HCT116 (cell line): Measurements from ENCODE around the gene TOMM22. TPM values are rescaled to one million over a fixed set of nuclear protein-coding genes. Genes with fewer than 3 reads are reported as not detected.

ENCODE experiments used
- ATAC-seq: fragments of 200-7000 bp; cut with Tn5 transposase; 2 replicates; pipeline ENCODE4 v1.9.1; 2020; ENCODE audit warnings: mild to moderate bottlenecking, moderate library complexity
- BruUV-seq: library from RNA; stranded (reverse); fragments of 400-500 nt; replicated peaks from 2 replicates; lab custom pipeline; 2021; lab: Mats Ljungman, UMichigan
- CTCF ChIA-PET: fragments of 300-600 bp; sonication (Branson Sonifier 250); formaldehyde crosslinking; loops from one replicate; lab custom pipeline; 2021; ENCODE audit warnings: antibody characterized with exemption; lab: Charles Lee
- POLR2A ChIA-PET: fragments of 300-600, 350-600 bp; sonication (Branson Sonifier 250); formaldehyde crosslinking; loops from one replicate; lab custom pipeline; 2021; ENCODE audit warnings: antibody characterized with exemption; lab: Charles Lee
- RAD21 ChIA-PET, 2 experiments: fragments of 300-600 bp; sonication (Branson Sonifier 250); formaldehyde crosslinking; loops; one replicate each; lab custom pipeline; 2023; ENCODE audit warnings: low total read pairs in 2 of 2; ENCODE audit not compliant: uncharacterized antibody in 2 of 2, unreplicated experiment in 2 of 2, low non-redundant PET in 1 of 2; lab: Charles Lee
- DNase-seq: peaks from one replicate; pipeline ENCODE4 v3.0.0-alpha.2; 2010; ENCODE audit warnings: low read depth, low spot score
- H2AFZ ChIP-seq: fragments of 200-600 bp; shearing (Covaris generic), sonication (generic); 2 replicates; pipeline ENCODE4 v1.6.1; 2017; ENCODE audit warnings: low read depth, mixed run types, mixed read lengths, antibody characterized with exemption, low read length; ENCODE audit not compliant: poor library complexity, severe bottlenecking
- H3K27ac ChIP-seq: 2 replicates; pipeline ENCODE4 v1.5.1; 2012; ENCODE audit warnings: low read depth, low read length
- H3K27me3 ChIP-seq: fragments of 200-600 bp; sonication (generic); 2 replicates; pipeline ENCODE4 v1.6.1; 2016; ENCODE audit warnings: mixed run types, low read length, mixed read lengths; ENCODE audit not compliant: insufficient read depth
- H3K36me3 ChIP-seq, 2 experiments: fragments of 200-500 bp in 1 of 2; fragments of 200-600 bp in 1 of 2; sonication (Bioruptor generic) in 1 of 2; sonication (generic) in 1 of 2; 2 replicates each; pipeline versions ENCODE4 v1.5.1 to v1.6.1; 2014 to 2016; ENCODE audit warnings: low read length in 2 of 2, inconsistent platforms in 1 of 2, mixed read lengths in 1 of 2, mixed run types in 1 of 2; ENCODE audit not compliant: insufficient read depth in 2 of 2, control insufficient read depth in 1 of 2
- H3K4me1 ChIP-seq, 2 experiments: fragments of 200-600 bp in 1 of 2; sonication (generic) in 1 of 2; 2 replicates each; pipeline versions ENCODE4 v1.5.1 to v1.6.1; 2012 to 2017; ENCODE audit warnings: low read length in 2 of 2, inconsistent platforms in 1 of 2, mild to moderate bottlenecking in 1 of 2, mixed read lengths in 1 of 2, mixed run types in 1 of 2, moderate library complexity in 1 of 2; ENCODE audit not compliant: insufficient read depth in 2 of 2, control insufficient read depth in 1 of 2
- H3K4me2 ChIP-seq: fragments of 200-600 bp; sonication (generic); 2 replicates; pipeline ENCODE4 v1.6.1; 2017; ENCODE audit warnings: mixed run types, low read length, mixed read lengths
- H3K4me3 ChIP-seq, 2 experiments: fragments of 200-600 bp in 1 of 2; sonication (generic) in 1 of 2; replicated peaks in 1 of 2; 2 replicates each; pipeline ENCODE4 v1.5.1; 2011 to 2016; ENCODE audit warnings: low read length in 2 of 2, control low read depth in 1 of 2, low read depth in 1 of 2, mild to moderate bottlenecking in 1 of 2, mixed read lengths in 1 of 2, mixed run types in 1 of 2
- H3K79me2 ChIP-seq: fragments of 200-600 bp; sonication (generic); 2 replicates; pipeline ENCODE4 v1.6.1; 2017; ENCODE audit warnings: mild to moderate bottlenecking, mixed run types, low read length, moderate library complexity, mixed read lengths; ENCODE audit not compliant: insufficient read depth
- H3K9ac ChIP-seq: fragments of 200-600 bp; sonication (generic); 2 replicates; pipeline ENCODE4 v1.6.1; 2016; ENCODE audit warnings: low read length, mixed read lengths
- H3K9me2 ChIP-seq: fragments of 200-600 bp; sonication (generic), shearing (Covaris generic); 2 replicates; pipeline ENCODE4 v1.6.1; 2017; ENCODE audit warnings: mixed run types, mild to moderate bottlenecking, moderate library complexity; ENCODE audit not compliant: insufficient read depth
- H3K9me3 ChIP-seq, 2 experiments: fragments of 200-500 bp in 1 of 2; fragments of 200-600 bp in 1 of 2; sonication (Bioruptor generic) in 1 of 2; sonication (generic) in 1 of 2; 2 replicates each; pipeline ENCODE4 v1.6.1; 2014 to 2017; ENCODE audit warnings: low read length in 2 of 2, mixed read lengths in 2 of 2, inconsistent platforms in 1 of 2, low read depth in 1 of 2, mild to moderate bottlenecking in 1 of 2, mixed run types in 1 of 2, moderate library complexity in 1 of 2; ENCODE audit not compliant: control insufficient read depth in 1 of 2, insufficient read depth in 1 of 2
- H4K20me1 ChIP-seq: fragments of 200-600 bp; sonication (generic), shearing (Covaris generic); 2 replicates; pipeline ENCODE4 v1.6.1; 2017; ENCODE audit warnings: mixed run types, mild to moderate bottlenecking, moderate library complexity; ENCODE audit not compliant: insufficient read depth
- CEBPB ChIP-seq: IDR thresholded peaks from 2 replicates; pipeline ENCODE4 v1.6.1; 2012; ENCODE audit warnings: low read depth
- EGR1 ChIP-seq: IDR thresholded peaks from 2 replicates; pipeline ENCODE4 v1.6.1; 2012; ENCODE audit warnings: low read depth
- POLR2A ChIP-seq: IDR thresholded peaks from 2 replicates; pipeline ENCODE4 v1.7.0; 2011; ENCODE audit warnings: borderline replicate concordance; ENCODE audit not compliant: insufficient read depth, insufficient read length; ENCODE audit errors: extremely low read depth
- POLR2AphosphoS5 ChIP-seq: IDR thresholded peaks from 2 replicates; pipeline ENCODE4 v1.6.1; 2011; ENCODE audit warnings: mild to moderate bottlenecking, low read depth, low read length, moderate library complexity
- TCF7L2 ChIP-seq: IDR thresholded peaks from 2 replicates; pipeline ENCODE4 v1.7.0; 2011; ENCODE audit warnings: borderline replicate concordance, inconsistent platforms; ENCODE audit not compliant: insufficient read depth, insufficient read length; ENCODE audit errors: extremely low read depth
- ZFX ChIP-seq: fragments of 450-650 bp; IDR thresholded peaks from 2 replicates; pipeline ENCODE4 v1.6.1; 2017
- intact Hi-C: fragments of 100-400 bp; cut with micrococcal nuclease; formaldehyde crosslinking; loops from 2 replicates; pipeline ENCODE4 v1.10.0; 2022
- total RNA-seq: library from RNA; stranded (reverse); gene quantifications from one replicate; pipeline ENCODE4 v1.2.1, GENCODE V29; 2021; ENCODE audit not compliant: unreplicated experiment
- TF ChIP-seq, protein P1 (sequence below), 3 experiments: fragments of 200-600 bp in 1 of 3; sonication (generic) in 1 of 3; IDR thresholded peaks in 2 of 3; conservative IDR thresholded peaks in 1 of 3; 2 replicates each; pipeline ENCODE4 v1.5.1; 2012 to 2017; ENCODE audit warnings: low read depth in 2 of 3, low read length in 2 of 3, antibody characterized with exemption in 1 of 3, borderline replicate concordance in 1 of 3, control low read depth in 1 of 3, mild to moderate bottlenecking in 1 of 3, mixed read lengths in 1 of 3, mixed run types in 1 of 3, moderate library complexity in 1 of 3; ENCODE audit not compliant: insufficient read depth in 1 of 3

Gene TOMM22
- total RNA-seq, 1 experiment from 2014 or later, result 136 TPM

DNA sequence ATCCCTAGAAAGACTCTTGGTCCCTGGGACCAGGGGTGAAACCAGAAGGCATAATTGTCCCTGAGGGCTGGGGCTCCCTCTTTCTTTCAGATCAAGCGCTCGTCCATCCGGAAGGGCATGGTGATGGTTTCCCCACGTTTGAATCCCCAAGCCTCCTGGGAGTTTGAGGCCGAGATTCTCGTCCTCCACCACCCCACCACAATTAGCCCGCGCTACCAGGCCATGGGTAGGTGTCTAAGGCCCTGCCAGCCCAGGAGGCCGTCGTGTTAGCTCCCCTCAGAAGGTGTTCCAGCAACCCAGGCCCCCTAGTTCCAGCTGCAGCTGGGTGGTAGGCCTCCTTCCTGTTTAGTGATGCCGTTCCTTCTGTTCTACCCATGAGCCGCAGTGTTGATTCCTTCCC lies 45.4 kb downstream of the TOMM22 start:
- ChIA-PET POLR2A (no interaction called here), CTCF (no interaction called here), RAD21 (no interaction called here)
- Histone ChIP-seq H2AFZ (no peak overlapping the region), H3K27me3 (no peaks in the 10 kb centered on the region), H3K4me3 (no peak overlapping the region), H4K20me1 (no peaks in the 10 kb centered on the region), H3K9me3 (no peaks in the 10 kb centered on the region), H3K79me2 (no peaks in the 10 kb centered on the region), H3K4me2 (no peak overlapping the region), H3K36me3 (peaks cover 60 to 63% of the 10 kb centered on the region in 2 experiments; a peak in 3 of 4 replicates), H3K9ac (no peak overlapping the region), H3K9me2 (no peaks in the 10 kb centered on the region), H3K27ac (no peak overlapping the region), H3K4me1 (no peaks in the 10 kb centered on the region)
- ATAC-seq, result no peak
- no TSS peak for BruUV-seq
- intact Hi-C loops, result no loop called here
- no peak for DNase-seq
- TF ChIP-seq EGR1 (no peak), POLR2A (no peak), POLR2AphosphoS5 (no peak)
- TF ChIP-seq, protein P1, sequence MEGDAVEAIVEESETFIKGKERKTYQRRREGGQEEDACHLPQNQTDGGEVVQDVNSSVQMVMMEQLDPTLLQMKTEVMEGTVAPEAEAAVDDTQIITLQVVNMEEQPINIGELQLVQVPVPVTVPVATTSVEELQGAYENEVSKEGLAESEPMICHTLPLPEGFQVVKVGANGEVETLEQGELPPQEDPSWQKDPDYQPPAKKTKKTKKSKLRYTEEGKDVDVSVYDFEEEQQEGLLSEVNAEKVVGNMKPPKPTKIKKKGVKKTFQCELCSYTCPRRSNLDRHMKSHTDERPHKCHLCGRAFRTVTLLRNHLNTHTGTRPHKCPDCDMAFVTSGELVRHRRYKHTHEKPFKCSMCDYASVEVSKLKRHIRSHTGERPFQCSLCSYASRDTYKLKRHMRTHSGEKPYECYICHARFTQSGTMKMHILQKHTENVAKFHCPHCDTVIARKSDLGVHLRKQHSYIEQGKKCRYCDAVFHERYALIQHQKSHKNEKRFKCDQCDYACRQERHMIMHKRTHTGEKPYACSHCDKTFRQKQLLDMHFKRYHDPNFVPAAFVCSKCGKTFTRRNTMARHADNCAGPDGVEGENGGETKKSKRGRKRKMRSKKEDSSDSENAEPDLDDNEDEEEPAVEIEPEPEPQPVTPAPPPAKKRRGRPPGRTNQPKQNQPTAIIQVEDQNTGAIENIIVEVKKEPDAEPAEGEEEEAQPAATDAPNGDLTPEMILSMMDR (IDR thresholded peaks at IDR 0.05 in 2 of 3, conservative IDR thresholded peaks at IDR 0.05 in 1 of 3; ENCODE audit: borderline replicate concordance in 1 of 3, insufficient read depth in 1 of 3, low read depth in 2 of 3, low read length in 2 of 3), result no peak

DNA sequence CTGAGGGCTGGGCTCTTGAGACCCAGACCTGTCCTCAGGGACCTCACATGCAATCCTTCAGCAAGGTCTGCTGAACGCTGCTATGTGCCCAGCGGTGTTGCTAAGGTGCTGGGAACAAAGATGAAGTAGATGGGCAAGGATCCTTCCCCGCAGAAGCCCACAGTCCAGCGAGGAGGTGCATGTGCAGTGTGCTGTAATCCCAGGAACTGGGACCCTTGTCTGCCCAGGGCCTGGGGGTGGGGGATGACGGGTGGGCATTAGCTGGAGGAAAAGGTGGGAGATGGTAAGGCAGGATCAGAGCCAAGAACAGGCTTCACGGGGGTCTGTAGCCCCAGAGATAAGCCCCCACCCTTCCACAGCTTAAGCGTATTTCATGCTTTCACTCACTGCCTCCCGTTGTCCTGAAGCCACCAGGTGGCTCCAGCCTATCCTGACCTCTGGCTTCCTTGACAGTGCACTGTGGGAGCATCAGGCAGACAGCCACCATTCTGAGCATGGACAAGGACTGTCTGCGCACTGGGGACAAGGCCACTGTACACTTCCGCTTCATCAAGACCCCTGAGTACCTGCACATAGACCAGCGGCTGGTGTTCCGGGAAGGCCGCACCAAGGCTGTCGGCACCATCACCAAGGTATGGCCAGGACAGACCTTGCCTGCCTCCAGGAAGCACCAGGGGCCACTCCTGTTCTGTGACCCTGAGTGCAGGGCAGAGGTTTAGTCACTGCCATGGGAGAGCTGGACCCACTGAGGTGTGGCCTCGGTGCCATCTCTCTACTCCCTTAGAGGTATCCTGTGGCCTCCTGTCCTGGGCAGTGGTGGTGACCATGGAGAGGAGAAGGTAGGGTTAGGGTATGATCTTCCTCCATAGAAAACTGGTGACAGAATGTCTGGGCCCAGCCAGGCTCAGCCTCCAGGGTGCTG lies 46.0 kb downstream of the TOMM22 start:
- H3K27me3 ChIP-seq, result no peaks in the 10 kb centered on the region
- peaks cover 57% of the 10 kb centered on the region in 2 experiments; a peak in 3 of 4 replicates for H3K36me3 ChIP-seq
- no peaks in the 10 kb centered on the region for H3K79me2 ChIP-seq
- H2AFZ ChIP-seq, result no peak overlapping the region
- BruUV-seq, result no TSS peak
- no peak for ATAC-seq
- intact Hi-C loops, result no loop called here
- ChIA-PET CTCF (no interaction called here), POLR2A (no interaction called here)
- no peaks in the 10 kb centered on the region for H3K4me1 ChIP-seq
- no peak overlapping the region for H3K9ac ChIP-seq
- no peak for TF ChIP-seq TCF7L2
- TF ChIP-seq EGR1, result no peak
- no peak for TF ChIP-seq CEBPB
- TF ChIP-seq ZFX, result no peak
- TF ChIP-seq, all 23 proteins: peak for 0
- no peak overlapping the region for H3K4me3 ChIP-seq
- no peak overlapping the region for H3K4me2 ChIP-seq
- H3K9me3 ChIP-seq, result no peaks in the 10 kb centered on the region
- no peaks in the 10 kb centered on the region for H4K20me1 ChIP-seq
- DNase-seq, result no peak
- no peaks in the 10 kb centered on the region for H3K9me2 ChIP-seq
- RAD21 ChIA-PET, result no interaction called here
- H3K27ac ChIP-seq, result no peak overlapping the region
